ENCODE measurements around the gene LUC7L.
"Not testable (repeated sequence)": the region's sequence is repeated elsewhere in the genome, so short reads cannot be mapped to it uniquely, and the experiment has no call there.

GRCh38 chr16:173928-174769 lies 55.1 kb downstream of the LUC7L start:
- TF ChIP-seq CTCF (IDR thresholded peaks at IDR 0.05; ENCODE audit: low read depth, low read length, poor library complexity, severe bottlenecking); EZH2phosphoT487 (IDR thresholded peaks at IDR 0.05; ENCODE audit: borderline replicate concordance, low read length): not testable (repeated sequence)

All from DOHH2 (cell line).